Central memory CD8-positive, alpha-beta T cell (primary cell): ENCODE measurements around the gene GADD45A.

Experiments
- ATAC-seq: fragments of 150-1000 bp; cut with Tn5 transposase; replicated peaks from 2 replicates; pipeline ENCODE4 v1.10.0; 2022; ENCODE audit warnings: mild to moderate bottlenecking, moderate FRiP score, moderate number of reproducible peaks; ENCODE audit not compliant: poor library complexity, severe bottlenecking; ENCODE audit errors: extremely low read depth
- DNase-seq, 2 donors: peaks; one replicate each; pipeline ENCODE4 v3.0.0; 2021; ENCODE audit warnings: low spot score in 2 of 2
- H3K27ac Mint-ChIP-seq: one replicate; pipeline ENCODE4 v1.8.0; 2022; ENCODE audit warnings: low read depth, mild to moderate bottlenecking, moderate library complexity, mixed read lengths
- H3K27me3 Mint-ChIP-seq: one replicate; pipeline ENCODE4 v1.8.0; 2022; ENCODE audit warnings: mixed read lengths
- H3K36me3 Mint-ChIP-seq: one replicate; pipeline ENCODE4 v1.8.0; 2022; ENCODE audit warnings: mild to moderate bottlenecking, moderate library complexity, mixed read lengths; ENCODE audit not compliant: insufficient read depth
- H3K4me1 Mint-ChIP-seq: one replicate; pipeline ENCODE4 v1.8.0; 2022; ENCODE audit warnings: mixed read lengths
- H3K4me3 Mint-ChIP-seq: one replicate; pipeline ENCODE4 v1.8.0; 2022; ENCODE audit warnings: mild to moderate bottlenecking, moderate library complexity, mixed read lengths
- H3K9me3 Mint-ChIP-seq: one replicate; pipeline ENCODE4 v1.8.0; 2022; ENCODE audit warnings: mixed read lengths

Gene GADD45A

DNA sequence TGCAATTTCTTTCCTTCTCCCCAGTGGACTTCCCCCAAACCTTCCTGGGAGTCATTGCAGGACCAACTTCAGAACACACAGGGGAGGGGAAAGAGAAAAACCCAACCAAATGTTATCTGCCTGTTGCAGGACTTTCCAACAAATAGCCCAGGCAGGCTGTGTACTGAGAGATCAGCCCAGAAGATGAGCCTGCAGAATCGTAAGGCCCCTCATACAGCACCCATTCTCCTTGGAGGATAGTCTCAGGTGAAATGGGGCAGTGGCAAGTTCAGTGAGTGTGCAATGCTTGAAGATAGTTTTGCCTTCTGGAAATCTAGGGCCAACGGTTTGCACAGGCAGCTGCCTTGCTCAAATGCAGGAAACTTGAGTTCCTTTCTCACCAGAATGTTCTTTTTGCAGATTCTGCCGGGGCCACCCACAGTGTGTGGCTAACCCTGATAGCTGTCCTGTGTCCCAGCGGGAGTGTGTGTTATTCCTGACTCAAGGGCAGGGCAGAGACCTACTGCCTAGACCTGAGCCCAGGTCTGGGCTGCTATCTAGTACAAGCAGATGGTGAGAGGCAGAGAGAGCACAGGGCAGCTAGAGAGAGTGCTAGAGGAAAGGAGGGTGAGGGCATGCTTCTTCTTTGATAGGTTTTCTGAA is 48.8 kb downstream of the GADD45A start:
- no peak overlapping the region for H3K4me3 Mint-ChIP-seq
- H3K27ac Mint-ChIP-seq, result no peak overlapping the region
- no peak for DNase-seq
- H3K4me1 Mint-ChIP-seq, result peaks cover 12% of the 10 kb centered on the region
- no peaks in the 10 kb centered on the region for H3K36me3 Mint-ChIP-seq
- no peaks in the 10 kb centered on the region for H3K27me3 Mint-ChIP-seq
- H3K9me3 Mint-ChIP-seq, result no peaks in the 10 kb centered on the region
- ATAC-seq, result no peak

DNA sequence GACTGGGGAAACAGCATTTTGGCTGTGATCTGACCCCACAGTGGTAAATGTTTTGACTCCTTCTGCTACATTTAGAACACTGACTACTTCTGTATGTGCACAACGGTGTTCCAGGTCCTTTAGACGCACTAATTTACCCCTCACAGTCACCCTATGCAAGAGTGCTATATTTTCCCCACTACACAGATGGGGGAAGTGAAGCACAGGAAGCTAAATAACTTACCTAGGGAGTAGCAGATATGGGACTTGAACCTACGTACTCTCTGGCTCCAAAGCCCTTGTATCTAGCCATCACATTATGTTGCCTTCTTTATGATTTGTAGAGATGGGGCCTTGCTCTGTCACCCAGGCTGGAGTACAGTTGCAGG is 49.3 kb downstream of the GADD45A start:
- Mint-ChIP-seq H3K27ac (no peak overlapping the region), H3K4me3 (no peak overlapping the region), H3K36me3 (no peaks in the 10 kb centered on the region), H3K27me3 (no peaks in the 10 kb centered on the region), H3K4me1 (peaks cover 12% of the 10 kb centered on the region), H3K9me3 (no peaks in the 10 kb centered on the region)
- no peak for DNase-seq
- no peak for ATAC-seq

DNA sequence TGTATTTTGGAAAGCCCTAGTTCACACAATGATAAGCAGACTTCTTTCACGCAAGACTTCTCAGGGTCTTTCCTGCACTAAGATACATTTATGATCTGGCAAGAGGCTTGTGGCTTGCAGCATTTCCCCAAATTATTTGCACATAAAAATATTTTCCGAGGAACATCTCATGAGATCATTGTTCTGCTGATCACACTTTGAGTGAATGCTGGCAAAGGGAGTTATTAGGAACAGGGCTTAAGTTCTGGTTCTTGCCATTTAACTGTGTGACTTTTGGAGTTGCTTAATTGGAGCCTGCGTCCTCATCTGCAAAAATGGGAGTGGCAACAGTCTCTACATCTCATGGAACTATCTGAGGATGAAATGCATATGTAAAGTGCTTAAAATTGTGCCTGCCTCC is 50.2 kb downstream of the GADD45A start:
- H3K4me3 Mint-ChIP-seq, result no peak overlapping the region
- ATAC-seq (no peak), DNase-seq (no peak)
- H3K27me3 Mint-ChIP-seq, result no peaks in the 10 kb centered on the region
- no peak overlapping the region for H3K27ac Mint-ChIP-seq
- H3K36me3 Mint-ChIP-seq, result no peaks in the 10 kb centered on the region
- H3K4me1 Mint-ChIP-seq, result peaks cover 12% of the 10 kb centered on the region
- no peaks in the 10 kb centered on the region for H3K9me3 Mint-ChIP-seq

DNA sequence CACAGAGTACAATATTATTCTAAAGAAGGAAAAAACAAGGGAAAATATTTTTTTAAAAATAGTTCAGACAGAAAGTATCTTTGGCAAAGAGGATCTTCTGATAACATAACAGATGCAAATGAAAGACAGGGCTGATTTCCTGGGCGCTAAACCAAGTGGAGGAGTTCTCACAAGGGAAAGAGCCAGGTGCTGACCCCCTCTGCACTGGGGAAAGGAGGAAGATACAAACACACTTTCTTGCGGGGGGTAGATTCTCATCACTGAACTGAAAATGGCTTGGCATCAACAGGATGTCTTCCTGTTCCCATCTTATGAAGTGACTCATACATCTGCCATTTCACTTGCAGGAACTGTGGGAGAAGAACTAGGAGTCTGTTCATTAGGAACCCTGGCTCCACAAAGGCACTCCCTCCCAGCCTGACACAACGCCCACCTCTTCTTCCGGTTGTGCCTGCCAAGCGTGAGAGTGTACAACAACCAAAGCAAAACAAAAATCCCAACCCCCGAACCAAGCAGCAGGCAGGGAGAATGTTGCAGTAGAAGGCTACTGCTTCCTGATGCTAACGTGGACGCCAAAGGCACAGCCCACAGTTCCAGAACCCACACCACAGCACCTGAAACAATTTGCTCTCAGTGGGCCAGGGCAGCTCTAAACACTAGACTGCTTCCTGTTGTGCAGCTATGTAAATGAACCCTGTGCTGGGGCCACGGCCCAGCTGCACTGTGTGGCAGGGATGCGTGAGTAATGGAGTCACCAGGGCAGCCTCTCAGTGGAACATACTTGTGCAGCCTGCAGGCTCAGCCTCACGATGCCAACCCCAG is 51.0 kb downstream of the GADD45A start:
- H3K27ac Mint-ChIP-seq, result peak overlapping the region; percentile 76
- no peaks in the 10 kb centered on the region for H3K36me3 Mint-ChIP-seq
- H3K27me3 Mint-ChIP-seq, result no peaks in the 10 kb centered on the region
- ATAC-seq (peak; percentile 77), DNase-seq (no peak)
- H3K4me3 Mint-ChIP-seq, result peak overlapping the region; percentile 69
- no peaks in the 10 kb centered on the region for H3K9me3 Mint-ChIP-seq
- peaks cover 12% of the 10 kb centered on the region for H3K4me1 Mint-ChIP-seq

DNA sequence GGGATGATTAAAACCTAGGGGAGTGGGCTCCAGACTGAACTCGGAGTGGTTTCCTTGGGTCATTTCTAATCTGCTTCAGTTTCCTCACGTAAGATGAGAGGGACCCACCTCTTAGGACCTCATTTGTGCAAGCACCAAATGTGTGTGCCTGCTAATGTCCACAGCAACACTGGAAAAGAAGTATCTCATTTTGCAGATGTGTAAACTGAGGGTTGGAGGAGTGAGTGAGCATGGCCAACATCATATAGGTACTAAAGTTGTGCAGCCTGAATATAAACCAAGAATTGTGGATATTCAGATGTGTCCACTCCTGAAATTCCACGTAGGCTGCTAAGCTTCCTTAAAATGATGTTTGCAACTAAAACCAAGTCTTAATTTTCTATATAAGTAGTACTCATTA is 51.7 kb downstream of the GADD45A start:
- no peak overlapping the region for H3K27ac Mint-ChIP-seq
- no peak overlapping the region for H3K4me3 Mint-ChIP-seq
- no peak for DNase-seq
- no peaks in the 10 kb centered on the region for H3K9me3 Mint-ChIP-seq
- H3K36me3 Mint-ChIP-seq, result no peaks in the 10 kb centered on the region
- no peaks in the 10 kb centered on the region for H3K27me3 Mint-ChIP-seq
- H3K4me1 Mint-ChIP-seq, result peaks cover 12% of the 10 kb centered on the region
- ATAC-seq, result no peak

DNA sequence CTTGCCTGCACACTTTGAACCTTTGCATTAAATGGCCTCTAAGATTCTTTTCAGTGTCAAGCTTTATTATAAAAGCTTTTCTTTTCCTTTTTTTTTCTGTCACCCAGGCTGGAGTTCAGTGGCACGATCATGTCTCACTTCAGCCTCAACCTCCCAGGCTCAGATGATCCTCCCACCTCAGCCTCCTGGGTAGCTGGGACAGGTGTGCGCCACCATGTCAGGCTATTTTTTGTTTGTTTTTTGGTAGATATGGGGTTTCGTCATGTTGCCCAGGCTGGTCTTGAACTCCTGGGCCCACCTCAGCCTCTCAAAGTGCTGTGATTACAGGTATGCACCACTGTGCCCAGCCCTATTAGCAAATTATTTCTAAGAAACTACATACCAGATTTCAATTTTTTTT is 52.9 kb downstream of the GADD45A start:
- no peak for ATAC-seq
- peaks cover 12% of the 10 kb centered on the region for H3K4me1 Mint-ChIP-seq
- H3K27ac Mint-ChIP-seq, result no peak overlapping the region
- DNase-seq, result no peak
- no peaks in the 10 kb centered on the region for H3K27me3 Mint-ChIP-seq
- no peaks in the 10 kb centered on the region for H3K9me3 Mint-ChIP-seq
- no peak overlapping the region for H3K4me3 Mint-ChIP-seq
- H3K36me3 Mint-ChIP-seq, result no peaks in the 10 kb centered on the region
